K562 (cell line): Measurements from ENCODE around the gene TDRKH. TPM values are rescaled to one million over a fixed set of nuclear protein-coding genes. Genes with fewer than 3 reads are reported as not detected.
A peak's percentile ranks its signal among the peaks of the same experiment; 100 is the strongest.

Source experiments
- ATAC-seq: fragments of 200-7000 bp; cut with Tn5 transposase; 3 replicates; pipeline ENCODE4 v1.9.1; 2020; ENCODE audit warnings: moderate library complexity
- BruUV-seq: library from RNA; stranded (reverse); fragments of 400-500 nt; replicated peaks from 2 replicates; lab custom pipeline; 2021; lab: Mats Ljungman, UMichigan
- CTCF ChIA-PET: fragments of 300-600 bp; formaldehyde crosslinking; extraction: SDS; loops from one replicate; lab custom pipeline; 2021; ENCODE audit warnings: low intra/inter-chr PET ratio; lab: Yijun Ruan, JAX
- POLR2A ChIA-PET: fragments of 300-600, 350-650 bp; sonication (Branson Sonifier 250); formaldehyde crosslinking; extraction: SDS; loops from one replicate; lab custom pipeline; 2021; ENCODE audit warnings: antibody characterized with exemption, inconsistent platforms; lab: Yijun Ruan, JAX
- DNase-seq, 4 experiments: peaks; one replicate each; pipeline versions ENCODE4 v3.0.0 to v3.0.0-alpha.2; 2011 to 2018; ENCODE audit warnings: low spot score in 3 of 4, mixed read lengths in 3 of 4; ENCODE audit errors: extremely low read depth in 1 of 4
- FAIRE-seq: peaks from 2 replicates; lab custom pipeline; 2011; peaks lifted over from hg19 to GRCh38; lab: Jason Lieb, UNC
- H2AFZ ChIP-seq: 2 replicates; pipeline ENCODE4 v1.6.0; 2011; ENCODE audit warnings: low read depth, low read length, control low read depth, inconsistent platforms
- H3K27ac ChIP-seq: fragments of 200-600 bp; 3 replicates; pipeline ENCODE4 v1.8.0; 2011; ENCODE audit warnings: low read depth, mild to moderate bottlenecking, control low read depth, inconsistent platforms, low read length, moderate library complexity, mixed read lengths; ENCODE audit errors: extremely low read depth
- H3K27me3 ChIP-seq, 2 experiments: fragments of 300-600 bp in 1 of 2; 2 replicates in 1 of 2; 3 replicates in 1 of 2; pipeline versions ENCODE4 v1.6.0 to v1.8.0; 2011; ENCODE audit warnings: inconsistent platforms in 2 of 2, low read length in 2 of 2, mild to moderate bottlenecking in 1 of 2, mixed read lengths in 1 of 2, moderate library complexity in 1 of 2; ENCODE audit not compliant: control insufficient read depth in 2 of 2, insufficient read depth in 2 of 2
- H3K36me3 ChIP-seq: fragments of 300-600 bp; 3 replicates; pipeline ENCODE4 v1.8.0; 2011; ENCODE audit warnings: mild to moderate bottlenecking, low read length, inconsistent platforms; ENCODE audit not compliant: control insufficient read depth, insufficient read depth
- H3K4me1 ChIP-seq, 2 experiments: fragments of 200-600 bp in 1 of 2; replicated peaks in 1 of 2; 2 replicates in 1 of 2; 3 replicates in 1 of 2; pipeline versions ENCODE4 v1.5.1 to v1.8.0; 2011; ENCODE audit warnings: inconsistent platforms in 2 of 2, low read length in 2 of 2, mild to moderate bottlenecking in 1 of 2, mixed read lengths in 1 of 2, moderate library complexity in 1 of 2; ENCODE audit not compliant: control insufficient read depth in 2 of 2, insufficient read depth in 2 of 2
- H3K4me2 ChIP-seq: 2 replicates; pipeline ENCODE4 v1.6.1; 2011; ENCODE audit warnings: low read length, control low read depth, inconsistent platforms, mixed read lengths; ENCODE audit not compliant: insufficient read depth
- H3K4me3 ChIP-seq: fragments of 200-600 bp; sonication (generic), shearing (Covaris generic); 2 replicates; pipeline ENCODE4 v1.5.1; 2016; ENCODE audit warnings: control low read depth, inconsistent platforms
- H3K79me2 ChIP-seq: fragments of 200-600 bp; 3 replicates; pipeline ENCODE4 v1.8.0; 2011; ENCODE audit warnings: low read length, inconsistent platforms; ENCODE audit not compliant: control insufficient read depth, insufficient read depth
- H3K9ac ChIP-seq, 2 experiments: 2 replicates each; pipeline versions ENCODE4 v1.6.0 to v1.6.1; 2011; ENCODE audit warnings: low read depth in 2 of 2, low read length in 2 of 2, control low read depth in 1 of 2, inconsistent platforms in 1 of 2, mild to moderate bottlenecking in 1 of 2, mixed read lengths in 1 of 2; ENCODE audit not compliant: insufficient read depth in 1 of 2
- H3K9me1 ChIP-seq: one replicate; pipeline ENCODE4 v1.6.0; 2011; ENCODE audit warnings: inconsistent platforms, mild to moderate bottlenecking, low read length, moderate library complexity; ENCODE audit not compliant: control insufficient read depth, insufficient read depth
- H3K9me3 ChIP-seq: replicated peaks from 2 replicates; pipeline ENCODE4 v1.5.1; 2011; ENCODE audit warnings: low read depth, low read length, inconsistent platforms; ENCODE audit not compliant: control insufficient read depth, insufficient read depth
- H4K20me1 ChIP-seq: replicated peaks from 2 replicates; pipeline ENCODE4 v1.6.1; 2011; ENCODE audit warnings: low read length, inconsistent platforms, mixed read lengths; ENCODE audit not compliant: control insufficient read depth, insufficient read depth
- PTRF ChIP-seq: fragments of 450-650 bp; IDR thresholded peaks from 2 replicates; pipeline ENCODE4 v1.6.1; 2016; ENCODE audit warnings: mild to moderate bottlenecking, missing genetic modification characterization, missing compliant biosample characterization
- ZBTB33 ChIP-seq: sonication (generic); formaldehyde crosslinking; IDR thresholded peaks from 2 replicates; pipeline ENCODE4 v1.8.1; 2023; ENCODE audit warnings: mild to moderate bottlenecking, missing genetic modification reagents
- WGBS: fragments of 100-300 bp; shearing (Covaris generic); methylation state at CpG from one replicate; pipeline ENCODE4 v1.1.6; 2016; ENCODE audit warnings: low coverage, mixed read lengths; ENCODE audit not compliant: insufficient coverage; ENCODE audit errors: missing lambda C conversion rate; 5-methylcytosine and 5-hydroxymethylcytosine counted together
- in situ Hi-C: fragments of 300-500 bp; cut with MboI; formaldehyde crosslinking; loops from 4 replicates; pipeline ENCODE4 v1.15.0; 2018; ENCODE audit warnings: inconsistent platforms, mixed read lengths
- intact Hi-C: fragments of 100-400 bp; cut with micrococcal nuclease; formaldehyde crosslinking; loops from 2 replicates; pipeline ENCODE4 v1.14.2; 2022
- polyA plus RNA-seq, 8 experiments: library from polyadenylated mRNA; depleted of rRNA in 4 of 8; stranded (reverse) in 5 of 8; unstranded in 3 of 8; fragments of >200 nt; fragmentation: Nextera tagmentation in 2 of 8; fragmentation: Illumina TruSeq in 1 of 8; extraction: Ambion mirVana in 2 of 8; extraction: Trizol in 1 of 8; gene quantifications; 2 replicates each; pipeline versions ENCODE4 v1.2.1 to v1.2.3, GENCODE V29; 2011 to 2014; ENCODE audit warnings: inconsistent platforms in 1 of 8, missing spikeins in 1 of 8
- total RNA-seq, 7 experiments: library from RNA; depleted of rRNA in 6 of 7; stranded (reverse); fragments of >200 nt in 6 of 7; fragmentation: Illumina TruSeq in 2 of 7; extraction: Trizol in 2 of 7; gene quantifications; 2 replicates each; pipeline versions ENCODE4 v1.2.1 to v1.2.3, GENCODE V29; 2011 to 2021; ENCODE audit warnings: low replicate concordance in 1 of 7

Gene TDRKH
- total and polyA plus RNA-seq, 9 of the 15 experiments (the other 6 are each of a cell fraction or from before 2014, with no cell fraction given), result 4.3 to 21.3 (median 8.4) TPM

GRCh38 chr1:151839457-151840403 lies 49.4 kb upstream of the TDRKH start, which contains the start of gene C2CD4D:
C2CD4D (minus strand) TSS chr1:151839820; CDS start chr1:151838989, 831 bp downstream.
- Histone ChIP-seq H2AFZ (no peak within 1 kb of the TSS), H3K27me3 (peaks cover 4 to 12% of the 10 kb centered on the region in 2 experiments; a peak in 3 of 5 replicates), H4K20me1 (no peaks in the 10 kb centered on the region), H3K79me2 (no peaks in the 10 kb centered on the region), H3K4me3 (no peak within 1 kb of the TSS), H3K4me2 (no peak within 1 kb of the TSS; the same call in 1 of the 2 replicates), H3K9ac (peak within 1 kb of the TSS in 1 of 2 experiments; percentile 57; a peak in 1 of 4 replicates), H3K9me3 (no peaks in the 10 kb centered on the region), H3K9me1 (no peaks in the 10 kb centered on the region), H3K4me1 (peaks cover 0 to 13% of the 10 kb centered on the region in 2 experiments; a peak in 2 of 5 replicates), H3K36me3 (no peaks in the 10 kb centered on the region), H3K27ac (no peak within 1 kb of the TSS)
- intact Hi-C loops (loop anchor here (5.0 kb wide), 2 partner anchors 247 to 537 kb away; no protein-coding TSS in a partner anchor), in situ Hi-C loops (no loop called here)
- FAIRE-seq (no peak), ATAC-seq (no peak), DNase-seq (peak in 2 of 4 experiments; percentile 31 to 39)
- no TSS peak for BruUV-seq
- 17% methylated on average over 27 of the region's 47 CpGs for WGBS
- ChIA-PET POLR2A (no interaction called here), CTCF (no interaction called here)
- no peak for TF ChIP-seq PTRF (tag)
- TF ChIP-seq ZBTB33 (CRISPR knock-in tag), result peak; percentile 37; the same call in 1 of the 2 replicates
